HFFc6 (cell line): Measurements from ENCODE around the gene MGAT3. TPM values are rescaled to one million over a fixed set of nuclear protein-coding genes. Genes with fewer than 3 reads are reported as not detected.

Source experiments
- DNase-seq: peaks from one replicate; pipeline ENCODE4 v3.0.0-alpha.2; 2018
- H3K27ac Mint-ChIP-seq: 2 replicates; pipeline ENCODE4 v1.8.0; 2020; ENCODE audit warnings: mild to moderate bottlenecking, mixed read lengths
- H3K27me3 Mint-ChIP-seq: 2 replicates; pipeline ENCODE4 v1.8.0; 2021; ENCODE audit warnings: mild to moderate bottlenecking, moderate library complexity, mixed read lengths; ENCODE audit not compliant: insufficient read depth
- H3K36me3 Mint-ChIP-seq: 2 replicates; pipeline ENCODE4 v1.8.0; 2021; ENCODE audit warnings: low read depth, mixed read lengths
- H3K4me1 Mint-ChIP-seq: 2 replicates; pipeline ENCODE4 v1.8.0; 2020; ENCODE audit warnings: low read depth, mixed read lengths
- H3K4me3 Mint-ChIP-seq: 2 replicates; pipeline ENCODE4 v1.8.0; 2020; ENCODE audit warnings: mild to moderate bottlenecking, moderate library complexity, mixed read lengths
- H3K9me3 Mint-ChIP-seq: 2 replicates; pipeline ENCODE4 v1.8.0; 2020; ENCODE audit warnings: mild to moderate bottlenecking, mixed read lengths
- CTCF ChIP-seq: fragments of 200-600 bp; sonication (generic); IDR thresholded peaks from 2 replicates; pipeline ENCODE4 v1.5.0; 2021; ENCODE audit warnings: antibody characterized with exemption, mild to moderate bottlenecking
- total RNA-seq, 6 experiments: library from RNA; stranded (reverse); fragmentation: NEBNext Ultra II Directional; extraction: Animal tissue kit (Norgen Biotek cat#: 25700); gene quantifications; 2 replicates in 1 of 6; 3 replicates in 5 of 6; pipeline ENCODE4 v1.2.3, GENCODE V29; 2021

The MGAT3 gene
- total RNA-seq, 6 experiments from 2014 or later = not detected

- Mint-ChIP-seq H3K27ac (no peak overlapping the region), H3K36me3 (no peaks in the 10 kb centered on the region), H3K9me3 (no peaks in the 10 kb centered on the region), H3K27me3 (peaks cover 15% of the 10 kb centered on the region), H3K4me3 (no peak overlapping the region), H3K4me1 (peaks cover 7% of the 10 kb centered on the region; the same call in 1 of the 2 replicates)
- TF ChIP-seq CTCF = no peak
- DNase-seq = no peak
These were observed 8.4 kb upstream of the MGAT3 start for GRCh38 chr22:39448205-39449054.

- Mint-ChIP-seq H3K4me3 (no peak overlapping the region), H3K27me3 (peaks cover 14% of the 10 kb centered on the region), H3K4me1 (no peaks in the 10 kb centered on the region), H3K27ac (no peak overlapping the region), H3K36me3 (no peaks in the 10 kb centered on the region), H3K9me3 (no peaks in the 10 kb centered on the region)
- no peak for TF ChIP-seq CTCF
- no peak for DNase-seq
These were observed 7.1 kb upstream of the MGAT3 start for GRCh38 chr22:39449708-39450107.

GRCh38 chr22:39450258-39450955 lies 6.4 kb upstream of the MGAT3 start:
- Mint-ChIP-seq H3K27me3 (peaks cover 21% of the 10 kb centered on the region), H3K4me1 (no peaks in the 10 kb centered on the region), H3K27ac (no peak overlapping the region), H3K9me3 (no peaks in the 10 kb centered on the region), H3K4me3 (no peak overlapping the region), H3K36me3 (no peaks in the 10 kb centered on the region; the same call in 1 of the 2 replicates)
- no peak for TF ChIP-seq CTCF
- no peak for DNase-seq

- TF ChIP-seq CTCF = no peak
- H3K27ac Mint-ChIP-seq = no peak overlapping the region
- no peak for DNase-seq
- peaks cover 31% of the 10 kb centered on the region for H3K27me3 Mint-ChIP-seq
- no peaks in the 10 kb centered on the region; the same call in 1 of the 2 replicates for H3K36me3 Mint-ChIP-seq
- H3K4me3 Mint-ChIP-seq = no peak overlapping the region
- no peaks in the 10 kb centered on the region for H3K9me3 Mint-ChIP-seq
- H3K4me1 Mint-ChIP-seq = no peaks in the 10 kb centered on the region
These were observed 4.1 kb upstream of the MGAT3 start for GRCh38 chr22:39452740-39453040.

GRCh38 chr22:39453765-39454378 lies 2.9 kb upstream of the MGAT3 start:
- Mint-ChIP-seq H3K4me1 (no peaks in the 10 kb centered on the region), H3K9me3 (no peaks in the 10 kb centered on the region), H3K36me3 (no peaks in the 10 kb centered on the region; the same call in 1 of the 2 replicates), H3K27ac (no peak overlapping the region), H3K27me3 (peaks cover 40% of the 10 kb centered on the region), H3K4me3 (no peak overlapping the region)
- TF ChIP-seq CTCF = no peak
- DNase-seq = no peak
